Nephron progenitor cell (in vitro differentiated cells): ENCODE results near the gene GALNT14.

Experiments
- DNase-seq: peaks from one replicate; pipeline ENCODE4 v3.0.0; 2021
- H3K27ac Mint-ChIP-seq: 2 replicates; pipeline ENCODE4 v1.8.0; 2021; ENCODE audit warnings: mild to moderate bottlenecking, moderate library complexity, mixed read lengths
- H3K27me3 Mint-ChIP-seq: 2 replicates; pipeline ENCODE4 v1.8.0; 2021; ENCODE audit warnings: mild to moderate bottlenecking, low read depth, mixed read lengths; ENCODE audit not compliant: poor library complexity
- H3K36me3 Mint-ChIP-seq: 2 replicates; pipeline ENCODE4 v1.8.0; 2021; ENCODE audit warnings: low read depth, mixed read lengths
- H3K4me1 Mint-ChIP-seq: 2 replicates; pipeline ENCODE4 v1.8.0; 2021; ENCODE audit warnings: mixed read lengths
- H3K4me3 Mint-ChIP-seq: 2 replicates; pipeline ENCODE4 v1.8.0; 2021; ENCODE audit warnings: mild to moderate bottlenecking, moderate library complexity, mixed read lengths
- H3K9me3 Mint-ChIP-seq: 2 replicates; pipeline ENCODE4 v1.8.0; 2021; ENCODE audit warnings: mild to moderate bottlenecking, moderate library complexity, mixed read lengths
- TF ChIP-seq, protein P1 (sequence below): fragments of 200-600 bp; sonication (generic); IDR thresholded peaks from 2 replicates; pipeline ENCODE4 v1.5.0; 2021; ENCODE audit warnings: antibody characterized with exemption

GALNT14 gene

DNA sequence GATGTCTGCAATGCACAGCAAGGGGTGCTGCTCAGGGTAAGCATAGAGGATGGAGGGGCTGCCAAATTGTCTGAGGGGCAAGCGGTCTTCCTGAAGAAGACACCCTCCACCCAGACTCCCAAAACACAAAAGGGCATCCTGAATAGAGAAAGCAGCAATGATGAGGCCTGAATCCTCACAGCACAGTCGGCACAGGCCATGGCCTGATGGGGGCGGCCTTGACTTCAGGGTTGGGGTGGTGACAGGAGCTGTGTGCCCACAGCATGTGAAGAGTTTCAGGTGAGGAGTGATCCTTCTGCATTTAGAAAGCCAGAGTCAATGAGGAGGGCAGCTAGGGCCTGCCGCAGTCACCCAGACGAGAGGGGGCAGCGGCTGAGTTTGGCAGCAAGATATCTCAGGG lies 159.4 kb downstream of the GALNT14 start:
- Mint-ChIP-seq H3K27me3 (peaks cover 30% of the 10 kb centered on the region), H3K4me1 (peaks cover 41% of the 10 kb centered on the region), H3K9me3 (no peaks in the 10 kb centered on the region), H3K4me3 (no peak overlapping the region), H3K27ac (no peak overlapping the region), H3K36me3 (no peaks in the 10 kb centered on the region)
- no peak for DNase-seq
- TF ChIP-seq, protein P1, sequence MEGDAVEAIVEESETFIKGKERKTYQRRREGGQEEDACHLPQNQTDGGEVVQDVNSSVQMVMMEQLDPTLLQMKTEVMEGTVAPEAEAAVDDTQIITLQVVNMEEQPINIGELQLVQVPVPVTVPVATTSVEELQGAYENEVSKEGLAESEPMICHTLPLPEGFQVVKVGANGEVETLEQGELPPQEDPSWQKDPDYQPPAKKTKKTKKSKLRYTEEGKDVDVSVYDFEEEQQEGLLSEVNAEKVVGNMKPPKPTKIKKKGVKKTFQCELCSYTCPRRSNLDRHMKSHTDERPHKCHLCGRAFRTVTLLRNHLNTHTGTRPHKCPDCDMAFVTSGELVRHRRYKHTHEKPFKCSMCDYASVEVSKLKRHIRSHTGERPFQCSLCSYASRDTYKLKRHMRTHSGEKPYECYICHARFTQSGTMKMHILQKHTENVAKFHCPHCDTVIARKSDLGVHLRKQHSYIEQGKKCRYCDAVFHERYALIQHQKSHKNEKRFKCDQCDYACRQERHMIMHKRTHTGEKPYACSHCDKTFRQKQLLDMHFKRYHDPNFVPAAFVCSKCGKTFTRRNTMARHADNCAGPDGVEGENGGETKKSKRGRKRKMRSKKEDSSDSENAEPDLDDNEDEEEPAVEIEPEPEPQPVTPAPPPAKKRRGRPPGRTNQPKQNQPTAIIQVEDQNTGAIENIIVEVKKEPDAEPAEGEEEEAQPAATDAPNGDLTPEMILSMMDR, result no peak

DNA sequence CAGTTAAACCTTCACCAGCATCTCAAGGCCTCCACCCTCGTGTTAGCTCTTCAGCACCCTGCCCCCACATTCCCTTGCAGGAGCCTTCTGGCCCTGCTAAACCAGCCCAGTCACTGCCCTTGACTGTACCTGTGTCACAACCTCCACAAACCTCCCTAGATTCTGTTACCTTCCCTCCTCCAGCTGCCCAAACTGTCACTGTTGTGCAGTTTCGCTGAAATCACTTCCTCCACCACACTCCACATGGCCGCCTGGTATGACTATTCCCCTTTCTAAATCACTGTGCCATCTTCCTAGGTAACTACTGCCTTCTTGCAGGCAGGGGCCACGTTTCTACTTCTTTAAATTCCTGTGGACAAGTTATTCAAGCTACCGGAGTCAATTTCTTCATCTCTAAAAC lies 160.2 kb downstream of the GALNT14 start:
- Mint-ChIP-seq H3K4me1 (peaks cover 42% of the 10 kb centered on the region), H3K4me3 (no peak overlapping the region), H3K27ac (no peak overlapping the region), H3K27me3 (peaks cover 22% of the 10 kb centered on the region), H3K9me3 (no peaks in the 10 kb centered on the region), H3K36me3 (no peaks in the 10 kb centered on the region)
- DNase-seq, result no peak
- TF ChIP-seq, protein P1, result no peak

DNA sequence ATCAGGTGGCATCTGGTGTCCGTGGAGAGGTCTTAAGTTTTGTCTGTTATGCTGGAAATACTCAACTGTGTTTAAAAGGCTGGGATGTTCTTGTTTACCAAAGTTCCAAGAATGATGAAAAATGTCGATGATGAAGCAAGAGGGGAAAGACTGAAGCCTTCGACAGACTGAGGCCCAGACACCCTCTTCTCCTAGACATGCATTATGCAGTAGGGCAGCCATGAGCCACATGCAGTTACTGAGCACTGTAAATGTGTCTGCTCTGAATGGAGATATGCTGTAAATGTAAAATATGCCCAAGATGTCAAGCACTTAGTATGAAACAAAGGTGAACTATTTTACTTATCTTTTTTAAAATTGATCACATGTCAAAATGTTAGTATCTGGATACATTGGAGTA lies 163.1 kb downstream of the GALNT14 start:
- H3K4me3 Mint-ChIP-seq, result no peak overlapping the region
- H3K27ac Mint-ChIP-seq, result no peak overlapping the region
- TF ChIP-seq, protein P1, result no peak
- peaks cover 23% of the 10 kb centered on the region for H3K27me3 Mint-ChIP-seq
- peaks cover 30% of the 10 kb centered on the region for H3K4me1 Mint-ChIP-seq
- no peaks in the 10 kb centered on the region for H3K9me3 Mint-ChIP-seq
- DNase-seq, result no peak
- H3K36me3 Mint-ChIP-seq, result no peaks in the 10 kb centered on the region

DNA sequence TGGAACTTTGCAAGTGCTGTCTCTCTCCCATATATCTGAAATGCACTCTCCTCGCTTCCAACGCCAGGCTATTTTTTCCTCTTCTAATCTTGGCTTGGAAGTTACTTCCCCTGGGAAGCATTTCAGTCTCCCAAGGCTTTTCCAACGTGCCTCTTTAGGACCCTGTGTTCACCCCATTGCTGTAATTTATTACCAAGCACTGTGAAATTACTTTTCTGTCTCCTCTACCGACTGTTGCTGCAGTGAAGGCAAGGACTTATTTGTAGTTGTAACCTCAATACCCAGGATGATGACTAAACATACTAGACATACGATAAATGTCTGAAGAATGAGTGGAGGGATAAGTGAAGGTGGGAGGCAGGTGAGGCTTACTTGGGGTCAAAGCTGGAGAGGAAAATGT lies 163.7 kb downstream of the GALNT14 start:
- Mint-ChIP-seq H3K27ac (no peak overlapping the region), H3K9me3 (no peaks in the 10 kb centered on the region), H3K27me3 (peaks cover 23% of the 10 kb centered on the region), H3K4me3 (no peak overlapping the region), H3K4me1 (peaks cover 24% of the 10 kb centered on the region), H3K36me3 (no peaks in the 10 kb centered on the region)
- DNase-seq, result no peak
- TF ChIP-seq, protein P1, result no peak

DNA sequence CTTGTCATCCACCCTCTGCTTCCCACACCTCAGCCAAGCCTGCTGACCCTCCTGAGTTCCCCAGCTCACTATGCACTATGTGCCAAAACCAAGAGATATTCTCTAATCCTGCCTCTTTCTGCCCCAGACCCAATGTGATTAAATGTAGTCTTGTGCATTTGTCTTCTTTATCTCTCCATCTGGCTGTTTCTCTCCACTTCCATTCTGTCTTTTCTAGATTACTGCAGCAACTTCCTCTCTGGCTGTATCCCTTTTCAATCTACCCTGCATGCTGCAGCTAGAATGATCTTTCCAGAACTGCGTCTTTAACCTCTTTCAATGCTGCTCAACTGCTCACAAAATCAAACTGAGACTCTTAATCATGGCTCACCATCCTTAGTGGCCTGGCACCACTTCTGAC lies 164.1 kb downstream of the GALNT14 start:
- no peak overlapping the region for H3K27ac Mint-ChIP-seq
- no peaks in the 10 kb centered on the region for H3K9me3 Mint-ChIP-seq
- DNase-seq, result no peak
- peaks cover 23% of the 10 kb centered on the region for H3K4me1 Mint-ChIP-seq
- TF ChIP-seq, protein P1, result no peak
- H3K4me3 Mint-ChIP-seq, result no peak overlapping the region
- H3K27me3 Mint-ChIP-seq, result peaks cover 23% of the 10 kb centered on the region
- H3K36me3 Mint-ChIP-seq, result no peaks in the 10 kb centered on the region

DNA sequence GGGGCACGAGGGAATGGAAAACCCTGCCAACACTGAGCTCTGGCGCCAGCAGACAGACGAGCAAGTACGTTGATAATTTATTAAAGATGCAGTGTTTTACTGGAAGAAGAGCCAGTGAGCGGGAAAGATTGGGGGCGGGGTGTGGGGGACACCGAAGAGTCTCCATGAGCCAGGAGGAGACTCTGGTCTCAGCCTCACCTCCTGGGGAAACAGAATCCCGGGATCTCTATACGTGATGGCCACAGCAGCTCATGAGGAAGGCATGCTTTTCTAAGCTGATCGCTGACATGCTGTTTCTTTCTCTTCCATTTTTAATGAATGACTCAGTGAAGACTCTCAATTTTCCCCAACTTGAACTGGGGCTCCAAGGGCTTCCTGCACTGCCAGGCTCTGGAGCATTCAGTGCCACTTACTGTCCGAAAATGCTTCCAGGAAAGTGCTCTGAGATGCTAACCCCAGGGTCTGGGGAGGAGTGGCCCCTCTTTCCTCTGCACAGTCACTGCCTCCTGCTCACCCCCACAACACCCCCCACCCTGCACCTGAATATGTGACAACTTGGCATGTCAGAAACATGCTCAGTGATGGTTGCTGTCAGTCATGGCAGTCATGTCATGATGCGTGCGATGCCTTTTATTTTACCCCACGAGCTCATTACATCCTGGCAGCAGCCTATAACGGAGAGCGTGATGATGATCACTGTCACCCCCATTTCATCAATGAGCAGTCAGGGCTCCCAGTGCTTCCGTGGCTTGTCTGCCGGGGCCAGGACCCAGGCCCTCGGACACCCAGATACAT lies 166.8 kb downstream of the GALNT14 start:
- Mint-ChIP-seq H3K27me3 (peaks cover 20% of the 10 kb centered on the region), H3K27ac (no peak overlapping the region)

More for the DNA sequence above, 166.8 kb downstream of the GALNT14 start:
- Mint-ChIP-seq H3K4me3 (no peak overlapping the region), H3K4me1 (peaks cover 13% of the 10 kb centered on the region), H3K9me3 (no peaks in the 10 kb centered on the region), H3K36me3 (no peaks in the 10 kb centered on the region)
- TF ChIP-seq, protein P1, result no peak
- no peak for DNase-seq
